Hematopoietic multipotent progenitor cell treated with erythropoietin and hydrocortisone succinate and interleukin-3 and kit ligand, for 6 days (in vitro differentiated cells): ENCODE results near the gene CORO2A.
A peak's percentile ranks its signal among the peaks of the same experiment; 100 is the strongest.

ENCODE experiments used
- DNase-seq: peaks from one replicate; pipeline ENCODE4 v3.0.0-alpha.2; 2015

The CORO2A gene

DNA sequence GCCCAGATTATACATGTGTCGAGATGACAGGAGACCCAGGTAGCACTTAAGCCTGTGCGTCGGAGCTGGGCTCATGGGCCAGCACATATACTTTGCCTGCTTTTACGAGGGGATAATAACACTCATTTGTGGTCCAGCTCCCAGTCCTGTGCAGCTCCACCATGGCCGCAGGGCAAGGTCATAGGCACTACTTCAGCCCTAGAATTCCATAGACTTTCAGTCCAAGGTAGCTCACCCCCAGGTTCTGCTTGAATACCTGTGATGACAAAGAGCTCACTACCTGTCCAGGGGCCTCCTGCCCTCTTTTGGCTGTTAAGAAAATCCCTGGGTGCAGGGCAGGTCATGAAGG is 1.7 kb downstream of the CORO2A start:
- no peak for DNase-seq

DNA sequence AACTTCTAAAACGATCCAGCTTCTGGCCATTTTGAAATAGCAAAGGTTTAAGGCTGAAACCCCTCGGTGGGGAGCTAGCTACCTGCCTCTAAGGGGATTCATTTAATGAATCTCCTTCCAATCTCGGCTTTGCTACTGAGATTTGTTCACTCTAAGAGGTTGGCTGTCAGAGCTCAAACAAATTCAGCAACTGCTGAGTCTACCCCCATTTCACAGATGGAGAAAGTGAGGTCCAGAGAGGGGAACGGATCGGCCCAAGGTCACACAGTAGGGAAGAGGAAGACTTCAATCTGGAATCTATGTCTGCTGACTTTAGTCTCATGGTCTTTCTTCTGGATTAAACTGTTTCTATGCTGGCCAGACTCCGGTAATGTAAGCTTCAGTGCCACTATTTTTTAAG is 3.0 kb downstream of the CORO2A start:
- no peak for DNase-seq

DNA sequence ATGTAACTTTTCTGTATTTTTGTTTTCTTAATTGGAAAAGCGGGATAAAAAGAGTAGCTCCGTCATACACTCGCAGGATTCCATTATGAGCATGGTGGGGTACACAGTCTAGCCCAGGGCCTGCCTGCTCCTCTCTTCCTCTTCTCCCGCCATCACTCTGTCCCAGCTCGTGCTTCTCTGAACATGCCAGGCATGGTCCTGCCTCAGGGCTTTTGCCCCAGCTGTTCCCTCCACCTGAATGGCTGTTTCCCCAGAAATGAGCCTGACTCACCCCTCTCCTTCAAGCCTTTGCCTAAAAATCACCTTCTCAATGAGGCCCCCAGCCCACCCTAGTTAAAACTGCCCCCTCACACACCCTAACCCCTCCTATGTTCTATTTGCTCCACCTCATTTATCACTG is 4.5 kb downstream of the CORO2A start:
- DNase-seq = no peak

GRCh38 chr9:98186236-98186635 is 6.2 kb downstream of the CORO2A start:
- no peak for DNase-seq

DNA sequence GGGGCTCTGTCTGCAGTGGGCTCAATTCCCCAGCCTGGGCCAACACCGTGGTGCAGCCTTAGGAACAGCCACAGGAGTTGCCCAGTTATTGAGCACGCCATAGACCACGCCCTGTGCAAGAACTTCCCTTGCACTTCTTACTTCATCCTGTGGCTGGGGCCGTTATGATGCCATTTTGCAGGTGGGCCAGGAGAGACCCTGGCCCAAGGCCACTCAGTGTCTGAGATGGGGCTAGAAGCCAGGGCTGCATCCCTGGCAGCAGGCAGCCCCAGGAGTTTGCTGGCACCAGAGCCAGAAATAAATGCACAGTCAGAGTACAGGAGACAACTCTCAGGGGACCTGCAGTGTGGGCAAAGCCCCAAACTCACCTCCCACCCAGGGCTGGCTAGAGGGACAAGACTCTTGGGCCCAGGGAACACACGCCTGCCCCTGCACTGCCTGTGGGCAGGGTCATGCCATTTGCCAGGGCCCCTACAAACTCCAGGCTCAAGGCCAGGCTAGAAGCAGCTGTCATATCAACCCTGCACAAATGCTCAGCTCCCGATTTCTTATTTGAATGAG is 6.7 kb downstream of the CORO2A start:
- peak; percentile 56 for DNase-seq

DNA sequence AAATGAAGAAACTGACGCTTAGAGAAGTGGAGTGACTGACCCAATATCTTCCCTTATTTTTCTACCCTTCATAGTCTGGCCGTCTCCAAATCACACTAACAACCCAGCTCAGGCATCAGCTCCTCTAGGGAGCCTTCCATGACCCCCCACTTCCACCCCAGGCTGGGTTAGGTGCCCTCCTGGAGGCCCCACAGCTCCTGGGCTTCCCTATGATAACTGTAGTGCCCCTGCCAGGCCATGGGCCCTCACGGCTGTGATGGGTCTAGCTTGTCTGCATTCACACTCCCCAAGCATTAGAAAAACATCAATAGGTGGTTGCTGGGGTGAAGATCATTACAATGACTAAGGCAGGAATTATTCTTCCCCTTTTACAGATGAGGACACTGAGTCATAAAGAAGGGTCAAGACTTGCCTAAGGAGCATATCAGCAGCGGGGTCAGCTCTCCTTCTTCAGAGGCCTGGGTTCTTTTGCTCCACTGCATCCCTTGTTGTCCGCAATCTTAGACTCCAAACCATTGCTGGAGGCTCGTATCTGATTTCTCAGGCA is 7.3 kb downstream of the CORO2A start:
- DNase-seq = no peak

DNA sequence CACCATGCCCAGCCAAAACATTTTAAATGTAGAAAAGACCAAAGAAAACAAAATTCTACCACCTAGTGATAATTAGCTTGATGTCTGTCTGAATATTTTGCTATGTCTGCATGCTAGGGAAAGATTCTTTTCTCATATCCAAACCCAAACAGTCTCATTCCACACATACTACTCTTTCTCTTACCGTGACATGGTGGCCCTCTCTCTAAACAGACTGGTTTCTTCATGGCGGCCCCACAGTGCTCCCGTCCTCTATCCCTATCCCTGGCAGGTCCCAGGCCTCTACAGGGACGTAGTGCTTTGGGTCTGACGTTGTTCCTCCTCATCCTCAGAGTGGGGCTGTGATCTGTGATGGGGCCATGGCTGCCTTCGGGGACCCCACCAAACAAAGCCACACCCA is 8.1 kb downstream of the CORO2A start:
- no peak for DNase-seq

GRCh38 chr9:98182889-98183599 is 9.4 kb downstream of the CORO2A start:
- no peak for DNase-seq

DNA sequence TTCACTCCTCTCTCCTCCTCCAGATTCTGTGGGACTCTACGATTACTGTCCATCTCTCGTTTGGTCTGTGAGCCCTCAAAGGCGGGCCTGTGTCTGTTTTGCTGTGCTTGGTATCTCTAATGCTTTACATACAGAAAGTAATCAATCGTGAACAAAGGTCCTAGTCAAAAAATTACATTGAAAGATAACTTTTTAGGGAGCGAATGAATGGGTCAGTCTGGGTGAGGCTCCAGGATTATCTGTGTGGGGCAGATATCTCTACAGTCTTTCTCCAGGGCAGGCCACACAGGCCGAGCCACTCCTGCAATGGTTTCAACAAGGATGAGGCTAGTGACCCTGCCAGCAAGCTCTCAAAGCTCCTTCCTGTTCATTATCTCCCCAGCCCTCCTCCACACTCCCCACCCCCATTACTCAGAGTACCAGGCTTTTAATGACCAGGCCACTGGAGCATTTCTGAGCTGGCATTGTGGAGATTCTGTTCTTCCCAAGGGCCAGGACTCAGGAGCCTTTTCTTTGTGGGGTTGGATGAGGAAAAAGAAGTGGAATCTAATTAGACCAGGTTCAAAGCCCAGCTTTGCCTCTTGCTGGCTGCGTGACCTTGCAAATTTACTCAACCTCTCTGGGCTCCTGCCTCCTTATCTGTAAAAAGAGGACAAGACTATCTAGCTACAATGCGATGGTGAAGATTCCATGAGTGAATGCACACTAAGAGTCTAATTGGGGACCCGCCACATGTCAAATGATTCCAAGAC is 10.2 kb downstream of the CORO2A start:
- DNase-seq = peak; percentile 94

- DNase-seq = no peak
Measured at GRCh38 chr9:98181746-98182068, 10.7 kb downstream of the CORO2A start.

DNA sequence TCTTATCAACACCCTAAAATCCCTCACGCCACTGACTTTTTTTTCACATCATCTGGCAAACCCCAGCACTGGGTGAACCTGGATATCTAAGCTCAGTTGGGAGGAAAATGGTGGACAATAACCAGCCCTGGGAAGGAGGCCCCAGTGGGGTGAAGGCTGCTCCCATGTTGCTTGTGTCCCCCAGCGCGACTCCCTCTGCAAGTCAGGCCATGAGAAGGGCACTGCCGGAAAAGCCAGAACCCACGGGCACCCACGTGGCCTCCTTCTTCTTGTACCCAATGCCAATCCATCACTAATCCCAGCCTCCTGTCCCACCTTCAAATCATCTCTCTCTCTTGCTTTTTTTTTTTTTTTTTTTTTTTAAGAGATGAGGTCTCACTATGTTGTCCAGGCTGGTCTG is 11.4 kb downstream of the CORO2A start:
- DNase-seq = no peak

DNA sequence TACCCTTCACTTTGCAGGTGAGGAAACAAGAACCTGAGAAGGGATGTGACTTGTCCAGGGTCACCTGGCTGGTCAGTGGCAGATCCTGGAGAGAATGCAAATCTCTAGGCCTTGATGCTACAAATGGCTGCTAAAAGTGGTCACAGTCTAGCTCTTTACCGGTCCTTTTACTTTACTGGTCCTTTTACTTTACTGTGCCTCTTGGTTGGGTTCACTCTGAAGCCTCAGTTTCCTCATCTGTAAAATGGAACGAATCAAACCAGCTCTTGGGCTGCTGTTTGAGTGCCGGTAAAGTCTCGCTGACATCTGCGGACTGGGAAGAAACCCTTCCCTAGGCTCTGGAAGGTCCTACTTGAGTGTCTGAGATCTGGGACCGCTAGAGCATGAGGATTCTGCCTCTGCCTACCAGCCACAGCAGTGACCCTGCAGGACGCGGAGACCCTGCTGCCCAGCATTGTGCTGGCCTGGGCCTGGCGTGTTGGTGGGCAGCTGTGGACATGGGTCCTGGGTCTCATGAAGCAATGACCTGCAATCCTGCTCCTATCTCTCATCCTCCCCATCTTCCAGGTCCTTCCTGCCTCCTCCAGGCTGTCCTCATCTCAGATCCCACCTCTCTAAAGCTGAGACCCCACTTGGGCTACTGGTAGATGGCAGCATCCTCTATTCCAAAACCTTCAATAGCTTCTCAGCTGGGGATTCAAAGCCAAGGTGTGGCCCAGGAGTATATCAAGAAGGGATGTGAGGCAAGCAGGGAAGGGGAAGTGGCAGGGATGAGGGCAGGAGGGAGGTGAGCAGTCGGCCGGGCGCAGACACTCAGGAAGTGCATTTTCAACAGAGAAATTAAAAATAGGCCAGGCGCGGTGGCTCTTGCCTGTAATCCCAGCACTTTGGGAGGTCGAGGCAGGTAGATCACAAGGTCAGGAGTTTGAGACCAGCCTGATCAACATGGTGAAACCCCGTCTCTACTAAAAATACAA is 13.3 kb downstream of the CORO2A start:
- DNase-seq = no peak

DNA sequence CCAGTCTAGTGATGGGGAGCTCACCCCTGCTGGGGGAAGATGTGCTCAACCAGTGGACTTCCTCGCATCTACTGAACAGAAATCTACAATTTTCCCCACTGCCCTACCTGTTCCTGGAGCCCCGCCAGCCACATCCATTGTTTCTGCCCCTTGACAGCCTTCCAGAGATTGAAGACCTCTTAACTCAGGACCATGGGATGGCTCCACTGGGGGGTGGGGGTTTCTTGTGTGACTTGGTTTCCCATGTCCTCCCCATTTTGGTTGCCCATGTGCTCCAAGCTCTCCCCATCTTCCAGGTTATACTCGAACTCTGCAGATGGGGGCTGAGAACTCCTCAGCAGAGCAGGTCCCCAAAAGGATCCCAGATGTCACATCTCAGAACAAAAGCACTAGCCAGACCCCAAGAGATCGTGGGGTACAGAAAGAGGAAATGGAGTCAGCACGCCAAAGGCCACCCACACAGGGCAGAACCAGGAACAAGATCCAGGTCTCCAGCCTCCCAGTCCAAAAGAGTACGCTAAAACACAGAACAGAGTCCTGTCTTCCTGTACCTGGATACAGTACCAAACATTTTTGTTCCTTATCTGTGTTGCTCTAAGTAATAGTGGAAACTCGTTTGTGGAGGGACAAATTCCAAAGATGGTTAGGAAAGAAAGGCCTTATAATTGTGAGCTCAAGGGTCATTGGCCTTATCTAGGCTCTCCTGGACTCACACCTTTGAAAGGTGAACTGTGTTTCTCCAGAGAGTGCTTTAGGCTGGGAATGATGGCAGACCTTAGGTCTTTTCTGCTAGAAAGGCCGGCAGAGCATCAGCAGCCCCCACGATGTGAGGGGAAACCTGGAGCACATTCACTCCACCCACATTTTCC is 15.8 kb downstream of the CORO2A start:
- no peak for DNase-seq

DNA sequence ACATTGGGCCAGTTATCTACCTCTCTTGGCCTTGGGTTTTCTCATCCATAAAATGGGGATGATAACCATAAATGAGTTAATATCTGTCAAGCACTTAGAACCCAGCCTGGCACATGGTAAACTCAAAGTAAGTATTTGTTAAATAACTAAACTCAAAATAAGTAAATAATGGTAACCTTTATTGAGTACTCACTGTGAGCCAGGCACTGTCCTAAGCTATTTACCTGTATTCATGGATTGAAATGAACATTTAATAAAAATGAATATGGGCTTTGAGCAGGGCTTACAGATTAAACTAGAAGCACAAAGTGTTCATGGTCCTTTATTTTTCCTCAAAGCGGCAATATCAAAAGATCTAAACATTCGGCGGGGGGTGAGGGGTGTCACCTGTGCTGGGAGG is 16.7 kb downstream of the CORO2A start:
- no peak for DNase-seq

GRCh38 chr9:98175028-98175569 is 17.3 kb downstream of the CORO2A start:
- no peak for DNase-seq

GRCh38 chr9:98174502-98174918 is 17.9 kb downstream of the CORO2A start:
- DNase-seq = peak; percentile 85

- DNase-seq = no peak
Measured at GRCh38 chr9:98173181-98173580, 19.3 kb downstream of the CORO2A start.

GRCh38 chr9:98172604-98173003 is 19.8 kb downstream of the CORO2A start:
- DNase-seq = no peak

DNA sequence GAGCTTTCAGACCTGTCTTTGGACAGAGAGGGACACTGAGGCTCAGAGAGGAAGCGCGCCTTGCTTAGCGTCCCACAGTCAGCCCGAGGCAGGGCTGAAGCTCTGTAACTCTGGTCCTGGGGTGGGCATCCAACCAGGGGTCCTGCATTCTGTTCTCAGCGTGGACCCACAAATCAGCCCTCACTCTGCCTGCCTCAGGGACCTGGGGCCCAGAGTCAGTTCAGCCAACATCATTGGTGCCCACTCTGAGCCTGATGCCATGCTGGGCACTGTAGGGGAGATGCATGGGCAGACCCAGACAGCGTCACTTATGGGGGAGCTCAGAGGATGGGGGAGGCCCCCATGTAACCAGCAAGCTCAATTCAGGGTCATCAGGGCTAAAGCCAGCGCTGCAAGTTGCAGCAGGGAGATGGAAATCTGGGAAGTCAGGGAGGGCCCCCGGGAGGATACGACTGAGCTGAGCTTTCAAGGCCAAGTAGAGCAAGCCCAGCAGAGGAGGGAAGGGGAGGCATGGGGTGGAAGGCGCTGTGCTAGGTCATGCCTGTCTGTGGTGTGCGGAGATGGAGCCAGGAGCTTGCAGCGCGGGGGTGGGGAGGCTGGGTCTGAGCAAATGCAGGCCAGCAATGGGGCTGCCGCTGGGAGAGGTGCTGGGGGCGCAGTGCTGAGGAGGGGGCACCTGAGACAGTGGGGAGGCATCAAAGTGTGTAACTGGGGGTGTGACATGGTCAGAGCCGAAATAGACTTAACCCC is 21.1 kb downstream of the CORO2A start:
- no peak for DNase-seq

DNA sequence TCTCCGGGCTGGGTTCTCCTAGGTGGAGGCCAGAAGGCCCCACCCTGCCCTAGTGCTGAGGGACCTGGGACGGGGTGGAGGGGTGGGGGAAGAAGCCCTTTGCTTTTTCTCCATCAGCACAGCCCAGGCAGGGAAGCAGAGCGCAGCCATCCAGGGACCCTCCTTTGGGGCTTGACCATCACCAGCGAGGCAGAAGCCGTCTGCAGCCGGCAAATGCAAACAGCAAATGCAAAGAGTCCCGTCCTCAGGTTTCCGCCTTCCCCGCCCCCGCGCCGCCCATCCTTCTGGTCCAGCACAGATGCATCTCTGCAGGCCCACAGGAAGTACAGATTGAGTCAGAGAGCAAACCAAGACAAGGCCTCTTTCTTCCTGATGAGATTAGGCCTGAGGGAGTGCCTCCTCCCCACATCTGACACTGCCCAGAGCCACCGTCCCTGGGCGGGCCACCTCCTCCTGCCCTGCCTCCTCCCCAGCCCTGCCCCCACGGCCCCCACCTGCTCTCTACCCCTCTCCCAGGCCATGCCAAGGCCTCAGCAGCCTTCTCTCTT is 23.4 kb downstream of the CORO2A start:
- DNase-seq = peak; percentile 61
